Putamen (tissue), 1 donor: Measurements from ENCODE around the gene HS2ST1.
"Not testable (repeated sequence)": the region's sequence is repeated elsewhere in the genome, so short reads cannot be mapped to it uniquely, and the experiment has no call there.

Experiments used
- DNase-seq: peaks from one replicate; pipeline ENCODE4 v3.0.0-alpha.2; 2016; ENCODE audit warnings: low spot score

The HS2ST1 gene

GRCh38 chr1:86971778-86972177 lies 57.3 kb downstream of the HS2ST1 start:
- no peak for DNase-seq

- DNase-seq = no peak
Measured at GRCh38 chr1:86972262-86972661, 57.8 kb downstream of the HS2ST1 start.

- DNase-seq = no peak
Measured at GRCh38 chr1:86975993-86976550, 61.6 kb downstream of the HS2ST1 start.

- DNase-seq = no peak
Measured at GRCh38 chr1:86976664-86977063, 62.2 kb downstream of the HS2ST1 start.

- DNase-seq = no peak
Measured at GRCh38 chr1:86981482-86982213, 67.2 kb downstream of the HS2ST1 start.

- DNase-seq = not testable (repeated sequence)
Measured at GRCh38 chr1:86983677-86984076, 69.2 kb downstream of the HS2ST1 start.

GRCh38 chr1:86987446-86987845 lies 73.0 kb downstream of the HS2ST1 start:
- no peak for DNase-seq

- DNase-seq = no peak
Measured at GRCh38 chr1:86988835-86989234, 74.4 kb downstream of the HS2ST1 start.

GRCh38 chr1:86989690-86990089 lies 75.3 kb downstream of the HS2ST1 start:
- DNase-seq = not testable (repeated sequence)

GRCh38 chr1:86990826-86991225 lies 76.4 kb downstream of the HS2ST1 start:
- DNase-seq = no peak

GRCh38 chr1:86991549-86992186 lies 77.2 kb downstream of the HS2ST1 start:
- DNase-seq = no peak

GRCh38 chr1:86992861-86993260 lies 78.4 kb downstream of the HS2ST1 start:
- DNase-seq = no peak

- no peak for DNase-seq
Measured at GRCh38 chr1:86993269-86993985, 79.0 kb downstream of the HS2ST1 start.

GRCh38 chr1:86994061-86994460 lies 79.6 kb downstream of the HS2ST1 start:
- DNase-seq = no peak

- no peak for DNase-seq
Measured at GRCh38 chr1:86997538-86997937, 83.1 kb downstream of the HS2ST1 start.

GRCh38 chr1:86998280-86998679 lies 83.8 kb downstream of the HS2ST1 start:
- DNase-seq = no peak

GRCh38 chr1:86998727-86999126 lies 84.3 kb downstream of the HS2ST1 start:
- peak; percentile 60 for DNase-seq

- DNase-seq = no peak
Measured at GRCh38 chr1:87000460-87000859, 86.0 kb downstream of the HS2ST1 start.

- no peak for DNase-seq
Measured at GRCh38 chr1:87004857-87005256, 90.4 kb downstream of the HS2ST1 start.

GRCh38 chr1:87007323-87007722 lies 92.9 kb downstream of the HS2ST1 start:
- DNase-seq = no peak

GRCh38 chr1:87013385-87013784 lies 99.0 kb downstream of the HS2ST1 start:
- DNase-seq = not testable (repeated sequence)

GRCh38 chr1:87017998-87018672 lies 103.7 kb downstream of the HS2ST1 start:
- no peak for DNase-seq
